Measurements from ENCODE around the gene NGLY1.

NGLY1 gene

DNA sequence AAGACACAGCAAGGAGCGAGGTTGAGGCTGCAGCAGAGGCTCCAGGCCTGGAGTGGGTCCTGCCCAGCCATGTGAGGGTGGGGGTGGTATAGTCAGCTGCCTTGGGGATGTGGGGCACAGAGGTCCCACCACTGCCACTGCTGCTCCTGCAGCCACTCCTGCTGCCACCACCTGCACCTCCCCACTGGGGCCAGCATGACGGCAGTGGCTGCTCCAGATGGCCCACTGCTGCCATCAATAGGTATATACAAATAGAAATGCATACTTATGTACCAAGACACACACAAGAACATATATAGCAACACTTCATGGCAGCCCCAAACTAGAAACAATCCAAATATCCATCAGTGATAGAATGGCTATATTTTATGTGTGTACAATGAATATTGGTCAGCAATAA lies 108.6 kb downstream of the NGLY1 start:
- FAIRE-seq: no peak
- no peak for DNase-seq (ENCODE audit: extremely low spot score, insufficient read length, low read depth)

DNA sequence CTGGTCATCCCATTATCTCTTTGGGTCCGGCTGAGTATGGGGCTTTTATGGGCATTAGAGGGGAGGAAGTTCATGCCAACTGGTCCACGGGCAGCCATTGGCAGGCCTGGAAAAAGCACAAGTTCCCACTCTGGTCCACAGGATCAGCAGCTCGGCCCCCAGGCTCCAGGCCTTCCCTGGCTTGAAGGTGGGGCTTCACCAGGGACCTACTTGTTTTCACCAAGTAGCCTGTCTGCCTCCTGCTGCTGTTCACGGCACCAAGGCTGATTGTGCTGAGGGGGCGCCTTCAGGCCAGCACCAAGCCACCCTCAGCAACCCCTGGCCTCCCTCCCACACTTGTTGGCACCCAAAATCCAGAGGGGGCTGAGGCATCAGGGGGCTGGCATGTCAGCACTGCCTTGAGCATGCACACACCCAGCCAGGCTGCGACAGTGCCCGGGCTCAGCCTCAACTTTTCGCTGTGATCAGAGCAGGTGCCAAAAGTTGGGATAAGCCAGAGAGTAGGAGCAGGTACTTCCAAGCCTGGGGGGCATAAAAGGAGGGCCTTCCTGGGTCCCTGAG lies 109.4 kb downstream of the NGLY1 start:
- no peak for FAIRE-seq
- DNase-seq (ENCODE audit: extremely low spot score, insufficient read length, low read depth): no peak

Measured in GM18507 (cell line).